Left colon (tissue), 2 donors: ENCODE data around the gene WSCD2. TPM values are rescaled to one million over a fixed set of nuclear protein-coding genes. Genes with fewer than 3 reads are reported as not detected.

Experiments used
- ATAC-seq: fragments of 200-7000 bp; cut with Tn5 transposase; one replicate; pipeline ENCODE4 v1.9.1; 2020; ENCODE audit warnings: mild to moderate bottlenecking, moderate library complexity
- DNase-seq, 2 donors: peaks; one replicate each; pipeline ENCODE4 v3.0.0-alpha.2; 2020
- intact Hi-C, 2 donors: fragments of 100-400 bp; cut with DNase I in 1 of 2; cut with micrococcal nuclease in 1 of 2; formaldehyde crosslinking; loops; one replicate each; pipeline versions ENCODE4 v1.11.2 to v1.14.0; 2022; cut with DNase I, micrococcal nuclease
- total RNA-seq, 2 donors: library from RNA; stranded (reverse); fragmentation: NEBNext Ultra II Directional; extraction: Animal tissue kit (Norgen Biotek cat#: 25700); gene quantifications; one replicate each; pipeline ENCODE4 v1.2.1, GENCODE V29; 2021
- donor health status: DM: no; HTN: no; CAD: no.
- donor health status: DM: yes; HTN: yes; CAD: no.

WSCD2 gene
- total RNA-seq, 2 donors from 2014 or later: 0.46 to 0.87 TPM

- intact Hi-C loops: no loop called here
- no peak for DNase-seq
- ATAC-seq: no peak
Observed at GRCh38 chr12:108104657-108105056, 24.4 kb upstream of the WSCD2 start.

GRCh38 chr12:108106599-108106998 is 22.5 kb upstream of the WSCD2 start:
- ATAC-seq (no peak), DNase-seq (no peak)
- intact Hi-C loops: no loop called here

GRCh38 chr12:108107293-108107692 is 21.8 kb upstream of the WSCD2 start:
- no peak for ATAC-seq
- intact Hi-C loops: no loop called here
- DNase-seq: no peak

- ATAC-seq: no peak
- intact Hi-C loops: no loop called here
- no peak for DNase-seq
Observed at GRCh38 chr12:108109504-108109903, 19.6 kb upstream of the WSCD2 start.

- no peak for DNase-seq
- intact Hi-C loops: no loop called here
- ATAC-seq: no peak
Observed at GRCh38 chr12:108109954-108110353, 19.1 kb upstream of the WSCD2 start.

GRCh38 chr12:108110844-108111243 is 18.2 kb upstream of the WSCD2 start:
- ATAC-seq: no peak
- intact Hi-C loops: no loop called here

GRCh38 chr12:108112832-108113556 is 16.1 kb upstream of the WSCD2 start:
- ATAC-seq: no peak
- intact Hi-C loops: no loop called here
- no peak for DNase-seq

More at GRCh38 chr12:108110844-108111243, 18.2 kb upstream of the WSCD2 start:
- no peak for DNase-seq

- intact Hi-C loops: no loop called here
- DNase-seq: no peak
- ATAC-seq: no peak
Observed at GRCh38 chr12:108115123-108116121, 13.7 kb upstream of the WSCD2 start.

GRCh38 chr12:108116254-108116653 is 12.8 kb upstream of the WSCD2 start:
- ATAC-seq (no peak), DNase-seq (no peak)
- intact Hi-C loops: no loop called here

- intact Hi-C loops: no loop called here
- ATAC-seq (no peak), DNase-seq (no peak)
Observed at GRCh38 chr12:108116699-108117098, 12.4 kb upstream of the WSCD2 start.

- ATAC-seq (no peak), DNase-seq (no peak)
- intact Hi-C loops: no loop called here
Observed at GRCh38 chr12:108117163-108117849, 11.8 kb upstream of the WSCD2 start.

- DNase-seq (no peak), ATAC-seq (no peak)
- intact Hi-C loops: no loop called here
Observed at GRCh38 chr12:108117902-108118301, 11.2 kb upstream of the WSCD2 start.

GRCh38 chr12:108119126-108119973 is 9.7 kb upstream of the WSCD2 start:
- ATAC-seq (no peak), DNase-seq (no peak)
- intact Hi-C loops: no loop called here

GRCh38 chr12:108119974-108120862 is 8.9 kb upstream of the WSCD2 start:
- DNase-seq: no peak
- intact Hi-C loops: no loop called here
- ATAC-seq: no peak

GRCh38 chr12:108120863-108121165 is 8.3 kb upstream of the WSCD2 start:
- no peak for DNase-seq
- intact Hi-C loops: no loop called here
- ATAC-seq: no peak

GRCh38 chr12:108121320-108121719 is 7.8 kb upstream of the WSCD2 start:
- no peak for ATAC-seq
- intact Hi-C loops: no loop called here
- no peak for DNase-seq

- DNase-seq (no peak), ATAC-seq (no peak)
- intact Hi-C loops: no loop called here
Observed at GRCh38 chr12:108121728-108122471, 7.2 kb upstream of the WSCD2 start.
